HG02759 (cell line): ENCODE data around the gene KCNRG.
"Not testable (repeated sequence)": the region's sequence is repeated elsewhere in the genome, so short reads cannot be mapped to it uniquely, and the experiment has no call there.

Experiments
- ATAC-seq: cut with Tn5 transposase; IDR thresholded peaks from one replicate; pipeline ENCODE4 v1.9.1; 2021; ENCODE audit warnings: mild to moderate bottlenecking, moderate library complexity; ENCODE audit not compliant: unreplicated experiment

Gene KCNRG

GRCh38 chr13:50011461-50011860 lies 3.8 kb upstream of the KCNRG start:
- no peak for ATAC-seq

GRCh38 chr13:50012396-50013169 lies 2.7 kb upstream of the KCNRG start:
- no peak for ATAC-seq

GRCh38 chr13:50014386-50014785 lies 858 bp upstream of the KCNRG start:
- no peak for ATAC-seq

- no peak for ATAC-seq
These were observed 506 bp downstream of the KCNRG start for GRCh38 chr13:50015750-50016149.

GRCh38 chr13:50016444-50016843 lies 1.2 kb downstream of the KCNRG start:
- no peak for ATAC-seq

GRCh38 chr13:50017819-50018218 lies 2.6 kb downstream of the KCNRG start:
- ATAC-seq = no peak

- no peak for ATAC-seq
These were observed 10.2 kb downstream of the KCNRG start for GRCh38 chr13:50025436-50025835.

GRCh38 chr13:50026788-50027473 lies 11.7 kb downstream of the KCNRG start:
- ATAC-seq = peak; percentile 99

GRCh38 chr13:50030315-50030714 lies 15.1 kb downstream of the KCNRG start:
- ATAC-seq = no peak

GRCh38 chr13:50033725-50034124 lies 18.5 kb downstream of the KCNRG start:
- no peak for ATAC-seq

GRCh38 chr13:50037788-50038187 lies 22.5 kb downstream of the KCNRG start:
- no peak for ATAC-seq

- no peak for ATAC-seq
These were observed 23.0 kb downstream of the KCNRG start for GRCh38 chr13:50038266-50038665.

- no peak for ATAC-seq
These were observed 37.2 kb downstream of the KCNRG start for GRCh38 chr13:50052478-50052877.

- ATAC-seq = no peak
These were observed 38.6 kb downstream of the KCNRG start for GRCh38 chr13:50053844-50054243.

- no peak for ATAC-seq
These were observed 40.2 kb downstream of the KCNRG start for GRCh38 chr13:50055454-50055853.

GRCh38 chr13:50060718-50061117 lies 45.5 kb downstream of the KCNRG start:
- ATAC-seq = no peak

- not testable (repeated sequence) for ATAC-seq
These were observed 47.1 kb downstream of the KCNRG start for GRCh38 chr13:50062336-50062735.

- no peak for ATAC-seq
These were observed 50.5 kb downstream of the KCNRG start for GRCh38 chr13:50065712-50066111.

- no peak for ATAC-seq
These were observed 53.3 kb downstream of the KCNRG start for GRCh38 chr13:50068508-50068907.

- no peak for ATAC-seq
These were observed 54.0 kb downstream of the KCNRG start for GRCh38 chr13:50069261-50069660.

- no peak for ATAC-seq
These were observed 54.9 kb downstream of the KCNRG start for GRCh38 chr13:50070186-50070585.
